GM12875 (cell line): ENCODE results near the gene HMGN4.
A peak's percentile ranks its signal among the peaks of the same experiment; 100 is the strongest.

Experiments
- H3K4me3 ChIP-seq: one replicate; pipeline ENCODE4 v1.5.1; 2011; ENCODE audit warnings: low read depth, low read length, control low read depth
- CTCF ChIP-seq: IDR thresholded peaks from 2 replicates; pipeline ENCODE4 v1.5.1; 2011; ENCODE audit warnings: low read depth, mild to moderate bottlenecking, control low read depth, inconsistent platforms, low read length, moderate library complexity, borderline replicate concordance; ENCODE audit not compliant: insufficient read depth

The HMGN4 gene

GRCh38 chr6:26537846-26538571 is at the start of gene HMGN4:
HMGN4 (plus strand) TSS chr6:26538366; CDS start chr6:26545207, 6,841 bp downstream.
- no peak for TF ChIP-seq CTCF

GRCh38 chr6:26489996-26490964 is 47.9 kb upstream of the HMGN4 start:
- H3K4me3 ChIP-seq, result no peak overlapping the region
- no peak for TF ChIP-seq CTCF

More at GRCh38 chr6:26537846-26538571, at the start of gene HMGN4:
- H3K4me3 ChIP-seq, result peak within 1 kb of the TSS; percentile 68

GRCh38 chr6:26491604-26492003 is 46.6 kb upstream of the HMGN4 start:
- H3K4me3 ChIP-seq, result no peak overlapping the region
- TF ChIP-seq CTCF, result no peak

GRCh38 chr6:26493258-26493657 is 44.9 kb upstream of the HMGN4 start:
- peak; percentile 29; the same call in 1 of the 2 replicates for TF ChIP-seq CTCF

GRCh38 chr6:26494117-26494516 is 44.0 kb upstream of the HMGN4 start:
- no peak for TF ChIP-seq CTCF

More at GRCh38 chr6:26493258-26493657, 44.9 kb upstream of the HMGN4 start:
- H3K4me3 ChIP-seq, result no peak overlapping the region

GRCh38 chr6:26495281-26495680 is 42.9 kb upstream of the HMGN4 start:
- H3K4me3 ChIP-seq, result no peak overlapping the region
- TF ChIP-seq CTCF, result no peak

More at GRCh38 chr6:26494117-26494516, 44.0 kb upstream of the HMGN4 start:
- no peak overlapping the region for H3K4me3 ChIP-seq
